ENCODE data around the gene RNF32.
"Not testable (repeated sequence)": the region's sequence is repeated elsewhere in the genome, so short reads cannot be mapped to it uniquely, and the experiment has no call there.

RNF32 gene

GRCh38 chr7:156635529-156636385 is 4.8 kb upstream of the RNF32 start:
- no peaks in the 10 kb centered on the region for H3K27me3 ChIP-seq (replicated peaks)
- in situ Hi-C loops (cut with HindIII; ENCODE audit: low pct_ligation_motif_present, low sequenced_read_pairs) = no loop called here

DNA sequence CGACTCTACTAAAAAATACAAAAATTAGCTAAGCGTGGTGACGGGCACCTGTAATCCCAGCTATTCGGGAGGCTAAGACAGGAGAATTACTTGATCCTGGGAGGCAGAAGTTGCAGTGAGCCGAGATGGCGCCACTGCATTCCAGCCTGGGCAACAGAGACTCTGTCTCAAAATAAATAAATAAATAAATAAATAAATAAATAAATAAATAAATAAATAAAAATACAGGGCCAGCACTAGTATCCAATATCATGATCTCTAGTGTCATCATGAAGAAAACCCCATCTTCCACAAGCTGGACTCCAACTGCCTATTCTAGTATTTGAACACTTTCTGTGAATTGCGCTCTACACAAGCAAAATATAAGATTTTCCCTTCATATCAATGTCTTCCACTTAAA is 3.5 kb upstream of the RNF32 start:
- DNase-seq; H3K36me3 ChIP-seq (replicated peaks); in situ Hi-C loops (cut with HindIII; ENCODE audit: low pct_ligation_motif_present, low sequenced_read_pairs): not testable (repeated sequence)

More at GRCh38 chr7:156635529-156636385, 4.8 kb upstream of the RNF32 start:
- DNase-seq = no peak
- H3K36me3 ChIP-seq (replicated peaks) = no peaks in the 10 kb centered on the region
- no peak overlapping the region for H3K27ac ChIP-seq
- no peak overlapping the region for H3K4me3 ChIP-seq (ENCODE audit: low read depth, low read length)
- no peak for TF ChIP-seq CTCF (IDR thresholded peaks at IDR 0.05; ENCODE audit: low read depth, low read length, missing control alignments)

DNA sequence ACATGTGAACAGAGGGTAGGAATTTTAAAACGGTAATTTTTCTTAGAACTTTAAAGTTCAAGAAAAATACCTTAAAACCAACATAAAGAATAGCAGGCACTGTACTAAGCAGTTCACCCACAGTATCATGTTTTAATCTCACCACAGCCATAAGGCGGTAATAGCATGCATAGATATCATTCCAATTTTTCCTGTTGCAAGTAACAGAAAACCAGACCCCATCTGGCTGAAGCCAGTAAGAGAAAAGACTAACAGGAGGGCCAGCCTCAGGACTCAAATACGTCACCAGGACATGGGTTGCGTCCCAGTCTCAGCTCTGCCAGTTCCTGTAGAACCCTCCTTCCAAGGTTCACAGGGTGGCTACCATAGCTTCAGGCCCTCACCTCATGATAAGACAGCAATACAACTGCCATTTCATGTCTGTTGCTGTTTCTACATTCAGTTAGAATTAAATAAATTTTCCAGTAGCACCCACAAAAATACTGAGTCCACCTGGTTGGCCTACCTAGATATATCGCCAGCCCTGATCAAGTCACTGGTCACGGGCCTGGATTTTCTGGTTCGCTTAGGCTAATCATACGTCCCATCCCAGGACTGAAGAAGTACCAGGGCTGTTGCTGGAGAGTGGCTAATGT is 2.0 kb upstream of the RNF32 start:
- Histone ChIP-seq H3K27me3 (replicated peaks) (no peaks in the 10 kb centered on the region), H3K36me3 (replicated peaks) (no peaks in the 10 kb centered on the region), H3K4me3 (ENCODE audit: low read depth, low read length) (no peak overlapping the region), H3K27ac (no peak overlapping the region)
- TF ChIP-seq CTCF (IDR thresholded peaks at IDR 0.05; ENCODE audit: low read depth, low read length, missing control alignments) = no peak
- in situ Hi-C loops (cut with HindIII; ENCODE audit: low pct_ligation_motif_present, low sequenced_read_pairs) = no loop called here
- no peak for DNase-seq

More for the DNA sequence above, 3.5 kb upstream of the RNF32 start:
- not testable (repeated sequence) for H3K27me3 ChIP-seq (replicated peaks); H3K4me3 ChIP-seq (ENCODE audit: low read depth, low read length); H3K27ac ChIP-seq

- no peak for TF ChIP-seq CTCF (IDR thresholded peaks at IDR 0.05; ENCODE audit: low read depth, low read length, missing control alignments)
- no peaks in the 10 kb centered on the region for H3K36me3 ChIP-seq (replicated peaks)
- in situ Hi-C loops (cut with HindIII; ENCODE audit: low pct_ligation_motif_present, low sequenced_read_pairs) = no loop called here
- H3K27me3 ChIP-seq (replicated peaks) = no peaks in the 10 kb centered on the region
- H3K4me3 ChIP-seq (ENCODE audit: low read depth, low read length) = peak overlapping the region; percentile 73
- peak overlapping the region; percentile 19 for H3K27ac ChIP-seq
- no peak for DNase-seq
These were observed 933 bp upstream of the RNF32 start for GRCh38 chr7:156639426-156640256.

GRCh38 chr7:156640949-156641485 is 443 bp downstream of the RNF32 start:
- no peak for TF ChIP-seq CTCF (IDR thresholded peaks at IDR 0.05; ENCODE audit: low read depth, low read length, missing control alignments)
- peak overlapping the region; percentile 73 for H3K4me3 ChIP-seq (ENCODE audit: low read depth, low read length)
- no peaks in the 10 kb centered on the region for H3K27me3 ChIP-seq (replicated peaks)
- peak; percentile 28 for DNase-seq
- H3K36me3 ChIP-seq (replicated peaks) = no peaks in the 10 kb centered on the region
- in situ Hi-C loops (cut with HindIII; ENCODE audit: low pct_ligation_motif_present, low sequenced_read_pairs) = no loop called here
- H3K27ac ChIP-seq = peak overlapping the region; percentile 68

Data from brain microvascular endothelial cell (primary cell).